Stimulated activated CD4-positive, alpha-beta T cell treated with anti-CD3 and anti-CD28 coated beads, Interleukin-15, amount 100 ng/mL, for 24 hours (primary cell): ENCODE data around the gene MTRF1L.
"Not testable (repeated sequence)": the region's sequence is repeated elsewhere in the genome, so short reads cannot be mapped to it uniquely, and the experiment has no call there.

Source experiments
- DNase-seq: peaks from one replicate; pipeline ENCODE4 v3.0.0-alpha.2; 2020

The MTRF1L gene

DNA sequence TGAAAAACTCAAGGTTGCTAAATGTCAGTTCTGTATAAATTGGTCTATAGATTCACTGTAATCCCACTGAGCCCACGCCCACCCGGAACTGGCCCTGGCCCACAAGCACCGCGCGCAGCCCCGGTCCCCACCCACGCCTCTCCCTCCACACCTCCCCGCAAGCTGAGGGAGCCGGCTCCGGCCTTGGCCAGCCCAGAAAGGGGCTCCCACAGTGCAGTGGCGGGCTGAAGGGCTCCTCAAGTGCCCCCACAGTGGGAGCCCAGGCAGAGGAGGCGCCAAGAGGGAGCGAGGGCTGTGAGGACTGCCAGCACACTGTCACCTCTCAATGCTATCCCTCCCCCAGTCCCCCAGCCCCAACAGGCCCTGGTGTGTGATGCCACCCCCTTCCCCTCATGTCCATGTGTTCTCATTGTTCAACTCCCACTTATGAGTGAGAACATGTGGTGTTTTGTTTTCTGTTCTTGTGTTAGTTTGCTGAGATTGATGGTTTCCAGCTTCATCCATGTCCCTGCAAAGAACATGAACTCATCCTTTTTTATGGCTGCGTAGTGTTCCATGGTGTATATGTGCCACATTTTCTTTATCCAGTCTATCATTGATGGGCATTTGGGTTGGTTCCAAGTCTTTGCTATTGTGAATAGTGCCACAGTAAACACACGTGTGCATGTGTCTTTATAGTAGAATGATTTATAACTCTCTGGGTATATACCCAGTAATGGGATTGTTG is 36.2 kb downstream of the MTRF1L start:
- DNase-seq, result not testable (repeated sequence)

DNA sequence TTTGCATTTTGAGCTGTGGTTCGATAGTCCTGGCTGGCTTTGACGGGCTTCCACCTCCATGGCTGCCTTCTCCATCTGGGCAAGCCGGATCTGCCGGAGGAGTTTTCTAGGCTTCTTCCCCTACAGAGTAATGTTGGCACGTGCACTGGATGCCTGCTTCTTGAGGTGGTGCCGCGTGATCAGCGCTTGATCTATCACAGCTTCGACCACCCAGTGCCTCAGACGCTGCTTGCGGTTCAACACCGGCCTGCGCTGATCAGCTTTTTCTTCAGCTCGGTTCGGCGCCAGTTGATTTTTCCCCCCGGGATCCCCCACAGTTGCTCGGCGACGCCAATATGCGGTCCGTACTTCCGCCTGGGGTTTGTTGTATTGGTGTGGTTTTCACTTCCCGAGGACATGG is 43.2 kb downstream of the MTRF1L start:
- no peak for DNase-seq

DNA sequence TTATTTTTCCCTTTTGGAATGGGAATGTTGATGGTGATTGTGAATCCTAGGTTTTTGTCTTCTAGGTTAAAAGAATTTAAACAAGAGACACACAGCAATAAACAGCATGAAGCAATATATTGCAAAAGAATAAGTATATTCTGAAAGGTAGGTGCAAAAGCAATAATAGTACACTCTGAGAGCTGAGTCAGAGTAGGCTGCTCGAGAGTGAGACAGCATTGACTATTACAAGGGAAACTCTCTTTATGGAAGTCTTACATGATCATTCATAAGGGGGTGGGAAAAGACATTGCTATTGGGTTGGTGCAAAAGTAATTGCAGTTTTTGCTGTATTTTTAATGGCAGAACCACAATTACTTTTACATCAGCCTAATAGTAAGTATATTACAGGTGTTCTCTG is 44.7 kb downstream of the MTRF1L start:
- no peak for DNase-seq

DNA sequence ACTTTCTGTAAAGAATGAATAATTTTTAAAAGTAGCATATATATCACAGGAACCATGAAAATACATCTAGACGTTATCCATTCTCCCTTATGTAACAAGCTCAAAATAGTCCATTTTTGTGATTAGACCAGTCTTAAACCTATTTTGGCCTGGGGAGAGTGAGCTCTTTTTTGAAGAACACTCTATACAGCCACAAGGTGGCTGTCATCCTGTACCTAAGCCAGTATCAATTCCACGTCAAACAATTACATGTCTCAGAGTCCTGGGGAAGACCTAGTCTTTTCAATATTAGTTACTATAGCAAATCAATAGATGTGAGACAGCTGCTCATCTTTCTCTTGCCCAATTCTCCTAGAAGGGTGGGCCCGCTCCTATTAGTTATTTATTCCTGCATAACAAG is 48.1 kb downstream of the MTRF1L start:
- no peak for DNase-seq

DNA sequence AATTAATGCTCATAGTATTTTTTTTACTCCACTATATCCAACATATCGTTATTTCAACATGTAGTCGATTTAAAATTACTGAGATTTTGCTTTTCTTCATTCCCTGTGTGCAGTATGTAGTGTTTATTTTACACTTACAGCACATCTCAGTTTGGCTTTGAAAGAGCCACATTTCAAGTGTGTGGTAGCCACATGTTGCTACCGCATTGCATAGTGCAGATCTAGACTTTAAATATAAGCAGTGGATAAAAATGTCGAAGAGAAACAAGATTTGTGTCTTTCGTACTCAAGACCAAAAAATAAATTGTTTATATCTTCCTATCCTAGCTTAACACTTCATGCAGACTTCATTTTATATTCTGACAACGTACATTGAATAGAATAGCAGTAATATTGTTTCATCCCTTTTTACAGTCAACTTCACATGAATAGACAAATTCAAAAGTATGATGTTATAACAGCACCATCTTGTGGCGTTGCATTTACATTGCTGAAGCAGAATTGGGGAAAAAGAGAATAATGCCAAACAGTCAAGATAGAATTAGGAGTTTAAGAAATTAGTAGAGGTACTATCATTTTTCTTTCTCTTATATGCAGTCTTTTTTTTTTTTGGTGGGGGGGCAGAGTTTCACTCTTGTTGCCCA is 49.5 kb downstream of the MTRF1L start:
- no peak for DNase-seq

DNA sequence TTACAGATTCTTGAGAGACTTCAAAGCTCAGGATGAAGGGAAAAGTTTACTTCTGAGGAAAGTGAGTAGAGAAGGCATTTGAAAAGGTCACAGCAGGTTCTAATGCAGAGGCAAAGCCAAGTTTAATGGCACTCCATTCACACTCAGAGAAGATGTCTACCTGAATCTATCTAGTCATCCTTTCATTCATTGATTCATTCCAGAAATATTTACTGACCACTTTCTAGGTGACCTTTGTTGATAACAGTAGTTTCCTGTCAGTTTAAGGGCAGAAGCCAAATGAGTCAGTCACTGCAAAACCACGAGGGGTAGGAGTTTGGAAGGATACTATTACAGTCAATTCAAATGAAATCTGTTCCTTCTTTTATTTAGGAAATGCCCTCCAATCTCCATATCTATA is 50.5 kb downstream of the MTRF1L start:
- DNase-seq, result no peak

DNA sequence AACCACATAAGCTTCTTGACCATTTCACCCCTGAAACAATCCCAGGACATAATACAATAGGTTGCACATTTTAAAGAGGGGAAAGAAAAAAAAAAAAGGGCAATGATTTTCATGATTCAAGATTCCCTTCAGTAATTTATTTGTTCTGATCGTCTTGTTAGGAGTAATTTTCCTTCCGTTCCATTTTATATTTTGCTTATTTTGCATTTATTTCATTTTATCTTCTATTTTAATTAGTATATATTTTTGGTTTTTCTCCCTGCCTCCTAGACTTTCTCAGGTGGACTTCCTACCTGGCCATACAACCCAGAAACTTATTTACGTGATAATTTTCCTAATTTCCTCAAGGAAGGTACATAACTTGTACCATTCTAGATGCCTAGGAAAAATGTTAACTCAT is 52.3 kb downstream of the MTRF1L start:
- no peak for DNase-seq

DNA sequence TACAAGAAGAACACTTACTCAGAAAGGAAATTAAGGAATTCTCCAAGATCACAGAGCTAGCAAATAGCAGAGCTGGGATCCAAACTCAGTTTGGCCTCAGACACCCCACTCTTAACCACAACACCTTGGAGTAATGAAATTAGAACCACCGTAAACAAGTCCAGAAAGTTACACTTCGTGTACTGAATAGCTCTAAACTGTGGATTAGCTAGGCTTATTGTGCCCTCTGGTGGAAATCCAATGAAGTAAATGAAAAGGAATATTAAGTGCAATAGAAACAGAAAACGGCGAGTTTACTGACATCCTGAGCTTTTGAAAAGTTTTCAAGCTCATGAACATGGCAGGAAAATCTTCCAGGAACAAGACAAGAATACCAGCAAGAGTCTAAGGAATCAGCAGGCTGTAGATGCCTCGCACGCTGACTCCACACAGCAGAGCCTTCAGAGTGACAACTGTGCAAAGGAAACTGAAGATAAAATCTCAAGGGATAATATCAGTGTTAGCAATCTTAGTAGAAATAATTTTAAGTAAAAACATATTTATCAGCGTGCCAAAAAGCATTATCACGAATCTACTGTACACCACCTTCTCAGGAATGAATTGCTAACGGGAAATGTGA is 54.2 kb downstream of the MTRF1L start:
- no peak for DNase-seq

DNA sequence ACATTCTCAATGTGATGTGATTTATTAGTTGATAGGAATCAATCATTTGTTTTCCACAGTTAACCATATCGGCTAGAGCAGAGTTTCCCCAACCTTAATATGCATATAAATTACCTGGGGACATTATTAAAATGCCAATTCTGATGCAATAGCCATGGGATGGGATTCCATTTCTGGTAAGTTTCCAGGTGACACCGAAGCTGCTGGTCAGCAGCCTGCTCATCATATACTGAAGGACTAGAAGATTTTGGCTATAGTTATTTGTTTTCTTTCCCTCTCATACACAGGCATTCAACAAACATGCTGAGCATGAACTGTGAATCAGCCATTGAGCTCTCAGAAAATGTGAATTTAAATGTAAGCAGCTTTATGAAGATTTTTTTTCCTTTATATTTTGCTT is 55.5 kb downstream of the MTRF1L start:
- no peak for DNase-seq

DNA sequence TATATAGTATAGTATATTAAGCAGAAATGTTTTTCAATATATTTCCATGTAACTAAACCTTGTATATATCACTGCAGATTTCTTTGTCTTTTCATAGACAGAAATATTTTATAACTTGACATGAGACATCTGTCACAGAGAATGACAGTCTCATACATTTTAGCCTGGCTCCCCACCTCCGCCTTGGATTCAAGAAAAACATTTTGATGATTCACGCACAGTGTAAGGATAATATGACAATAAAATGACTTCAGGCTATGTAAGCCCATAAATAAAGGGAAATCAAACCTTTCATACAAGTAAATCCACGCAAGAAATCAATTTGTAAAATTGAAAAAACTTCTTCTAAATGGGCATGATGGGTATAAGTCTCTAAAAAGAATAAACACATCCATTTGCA is 56.0 kb downstream of the MTRF1L start:
- no peak for DNase-seq

DNA sequence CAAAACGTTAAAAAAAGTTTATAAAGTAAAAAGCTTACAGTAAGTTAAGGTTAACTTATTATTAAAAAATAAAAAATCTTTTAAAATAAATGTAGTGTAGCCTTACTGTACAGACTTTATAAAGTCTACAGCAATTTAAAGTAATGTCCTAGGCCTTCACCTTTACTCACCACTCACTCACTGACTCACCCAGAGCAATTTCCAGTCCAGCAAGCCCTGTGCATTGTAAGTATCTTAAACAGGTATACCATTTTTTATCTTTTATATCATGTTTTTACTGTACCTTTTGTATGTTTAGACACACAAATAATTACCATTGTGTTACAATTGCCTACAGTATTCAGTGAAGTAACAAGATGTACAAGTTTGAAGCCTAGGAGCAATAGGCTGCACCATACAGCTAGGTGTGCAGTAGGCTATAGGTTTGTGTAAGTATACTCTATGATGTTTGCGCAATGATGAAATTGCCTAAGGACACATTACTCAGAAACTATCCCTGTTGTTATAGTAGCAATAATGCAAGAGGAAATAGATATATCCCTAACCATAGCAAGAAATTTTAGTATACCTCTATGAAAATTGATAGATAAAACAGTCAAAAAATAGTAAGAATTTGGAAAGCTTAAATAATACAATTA is 59.1 kb downstream of the MTRF1L start:
- DNase-seq, result no peak

DNA sequence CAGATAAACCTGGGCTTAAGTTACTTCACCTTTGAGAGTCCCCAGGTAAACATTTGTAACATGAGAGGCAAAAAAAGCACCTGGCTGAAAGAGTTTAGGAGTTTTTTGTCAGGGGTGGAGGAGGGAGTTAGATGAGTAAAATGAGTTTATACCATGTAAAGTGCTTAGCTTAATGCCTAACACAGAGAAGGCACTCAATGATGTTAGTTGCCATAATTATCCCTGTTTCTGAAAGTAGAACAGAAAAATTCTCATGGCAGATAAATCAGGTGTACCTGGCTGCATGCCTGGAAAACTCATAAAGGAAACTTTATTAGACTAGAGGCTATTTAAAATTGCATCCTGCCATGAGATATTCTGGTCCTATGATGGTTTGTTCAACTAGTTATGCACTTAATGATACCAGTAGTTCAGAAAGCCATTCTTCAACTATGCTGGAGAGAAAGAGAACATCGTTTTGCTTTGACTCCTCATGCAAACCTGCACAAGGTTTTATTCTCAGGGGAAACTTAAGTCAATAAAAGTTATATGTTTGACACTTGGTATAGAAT is 60.1 kb downstream of the MTRF1L start:
- DNase-seq, result no peak

DNA sequence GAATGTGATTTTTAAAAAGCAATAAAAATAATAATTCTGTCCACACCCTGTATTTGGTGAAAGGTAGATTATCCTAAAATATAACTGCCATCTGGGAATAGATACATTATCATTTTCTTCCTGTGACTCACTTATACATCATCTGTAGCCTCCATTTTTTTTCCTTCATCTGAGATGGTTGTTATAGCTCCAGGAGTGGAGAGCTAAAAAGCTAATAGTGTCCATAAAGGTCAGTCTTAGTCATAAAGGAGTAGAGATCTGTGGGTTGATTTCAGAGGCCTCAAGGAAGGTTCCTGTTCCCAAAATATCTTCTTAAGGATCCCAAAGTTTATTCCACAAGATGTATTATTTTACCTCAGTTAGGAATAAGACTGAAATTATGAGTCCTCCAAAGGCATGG is 60.8 kb downstream of the MTRF1L start:
- DNase-seq, result no peak
